ENCODE results near the gene CADM3.

CADM3 gene, protein sequence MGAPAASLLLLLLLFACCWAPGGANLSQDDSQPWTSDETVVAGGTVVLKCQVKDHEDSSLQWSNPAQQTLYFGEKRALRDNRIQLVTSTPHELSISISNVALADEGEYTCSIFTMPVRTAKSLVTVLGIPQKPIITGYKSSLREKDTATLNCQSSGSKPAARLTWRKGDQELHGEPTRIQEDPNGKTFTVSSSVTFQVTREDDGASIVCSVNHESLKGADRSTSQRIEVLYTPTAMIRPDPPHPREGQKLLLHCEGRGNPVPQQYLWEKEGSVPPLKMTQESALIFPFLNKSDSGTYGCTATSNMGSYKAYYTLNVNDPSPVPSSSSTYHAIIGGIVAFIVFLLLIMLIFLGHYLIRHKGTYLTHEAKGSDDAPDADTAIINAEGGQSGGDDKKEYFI

DNA sequence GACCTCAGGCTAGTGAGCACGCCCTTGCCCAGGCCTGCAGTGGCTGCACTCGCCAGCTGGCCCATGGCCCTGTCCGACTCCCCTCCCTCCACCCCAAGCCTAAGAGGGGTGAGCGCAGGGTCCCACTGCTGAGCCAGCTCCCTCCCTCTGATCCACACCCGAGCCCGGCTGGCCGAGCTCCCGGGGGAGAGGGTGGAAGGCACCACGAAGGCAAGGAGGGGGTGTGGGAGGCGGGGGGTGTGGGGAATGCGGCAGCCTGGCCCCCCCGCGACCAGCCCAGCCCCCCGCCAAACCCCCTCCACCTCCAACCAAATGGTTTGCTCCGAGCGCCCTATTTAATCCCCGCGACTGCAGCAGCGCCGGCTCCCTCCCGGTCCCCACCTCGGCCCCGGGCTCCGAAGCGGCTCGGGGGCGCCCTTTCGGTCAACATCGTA lies at the start of gene CADM3:
Gene CADM3, plus strand, starts transcription at position 362 of the 434 bp plus-strand sequence. CDS start 151 bp downstream, outside the sequence.
- no peak for DNase-seq

DNA sequence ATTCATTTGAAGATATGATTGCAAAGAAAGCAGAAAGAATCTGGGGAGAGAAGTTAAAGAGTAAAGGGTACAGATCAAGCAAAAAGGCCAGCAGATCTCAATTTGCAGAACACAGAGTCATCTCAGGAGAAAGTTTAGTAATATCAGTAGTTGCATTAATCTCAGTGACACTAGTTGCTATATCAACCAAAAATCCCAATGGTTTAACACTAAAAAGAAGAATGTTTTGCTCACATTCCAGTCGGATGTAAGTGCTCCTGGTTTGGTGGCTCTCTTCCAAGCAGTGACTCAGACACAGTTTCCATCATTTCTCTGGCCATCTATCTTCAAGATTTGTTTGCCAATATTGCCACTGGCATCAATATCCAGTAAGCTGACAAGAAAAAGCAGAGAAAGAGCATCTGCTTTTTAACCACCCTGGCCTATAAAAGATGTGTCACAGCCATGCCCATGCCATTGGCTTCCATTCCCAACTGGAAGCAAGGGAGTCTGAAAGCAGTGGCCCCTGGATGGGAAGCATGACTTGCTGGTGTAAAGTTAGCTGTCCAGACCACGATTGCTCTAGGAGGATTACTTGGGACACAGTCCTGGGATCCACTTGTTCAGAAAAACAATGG lies 49.3 kb upstream of the CADM3 start:
- DNase-seq = peak; percentile 56

DNA sequence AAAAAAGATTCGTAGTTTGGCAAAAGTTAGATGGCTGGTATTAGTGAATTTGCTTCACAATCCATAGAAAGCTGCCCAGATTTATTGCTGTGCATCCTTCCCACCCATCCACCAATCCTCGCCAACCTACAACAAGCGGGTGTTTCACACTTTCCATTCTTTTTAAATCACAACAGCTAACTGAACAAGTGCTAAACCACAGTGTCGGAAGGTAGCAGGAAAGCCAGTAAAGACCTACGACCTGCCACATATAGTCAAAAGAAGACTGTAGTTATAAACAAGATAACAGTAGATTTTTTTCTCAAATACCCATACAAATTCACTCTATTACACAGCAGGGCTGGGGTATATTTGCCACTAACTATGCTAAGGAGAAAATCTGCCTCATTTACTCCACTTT lies 47.8 kb upstream of the CADM3 start:
- no peak for DNase-seq

DNA sequence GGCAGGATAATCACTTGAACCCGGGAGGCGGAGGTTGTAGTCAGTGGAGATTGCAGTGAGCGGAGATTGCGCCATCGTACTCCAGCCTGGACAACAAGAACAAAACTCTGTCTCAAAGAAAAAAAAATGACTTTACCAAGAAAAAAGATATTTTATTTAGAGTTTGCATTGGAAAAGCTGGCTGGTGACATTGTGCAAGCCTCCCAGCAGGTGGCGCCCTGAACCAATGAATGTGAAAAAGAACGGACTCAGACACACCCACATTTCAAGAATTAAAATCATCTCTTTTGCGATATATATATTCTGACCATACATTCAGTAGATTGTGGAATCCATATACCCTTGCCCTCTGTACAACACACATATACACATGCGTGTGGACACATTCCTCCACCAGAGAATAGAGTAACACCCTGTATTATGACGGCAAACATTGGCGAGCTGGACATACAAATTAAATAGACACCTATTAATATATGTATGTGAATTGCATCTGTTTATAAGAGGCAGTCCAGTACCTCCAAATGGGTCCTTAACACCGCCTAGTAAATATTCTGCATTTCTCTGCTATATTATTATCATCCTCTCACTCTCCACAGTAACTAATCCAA lies 39.0 kb upstream of the CADM3 start:
- DNase-seq = peak; percentile 20

DNA sequence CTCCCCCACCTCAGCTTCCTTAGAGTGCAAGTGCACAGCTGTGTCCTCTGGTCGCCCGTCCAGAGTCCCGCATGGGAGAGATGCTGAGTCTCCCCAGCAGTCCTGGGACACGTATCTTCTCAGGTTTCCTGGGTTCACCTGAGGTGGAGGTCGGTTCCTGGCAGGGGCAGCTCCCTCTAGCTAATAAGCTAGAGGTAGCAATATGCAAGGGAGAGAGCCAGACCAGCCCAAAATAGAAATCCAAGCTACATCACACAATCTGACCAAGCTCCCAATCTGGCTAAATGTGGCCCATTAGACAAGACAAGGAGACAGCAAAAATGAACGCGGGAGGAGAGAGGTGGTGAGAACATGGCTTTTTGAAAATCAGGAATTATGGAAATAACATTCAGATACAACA lies 30.9 kb upstream of the CADM3 start:
- DNase-seq = no peak

DNA sequence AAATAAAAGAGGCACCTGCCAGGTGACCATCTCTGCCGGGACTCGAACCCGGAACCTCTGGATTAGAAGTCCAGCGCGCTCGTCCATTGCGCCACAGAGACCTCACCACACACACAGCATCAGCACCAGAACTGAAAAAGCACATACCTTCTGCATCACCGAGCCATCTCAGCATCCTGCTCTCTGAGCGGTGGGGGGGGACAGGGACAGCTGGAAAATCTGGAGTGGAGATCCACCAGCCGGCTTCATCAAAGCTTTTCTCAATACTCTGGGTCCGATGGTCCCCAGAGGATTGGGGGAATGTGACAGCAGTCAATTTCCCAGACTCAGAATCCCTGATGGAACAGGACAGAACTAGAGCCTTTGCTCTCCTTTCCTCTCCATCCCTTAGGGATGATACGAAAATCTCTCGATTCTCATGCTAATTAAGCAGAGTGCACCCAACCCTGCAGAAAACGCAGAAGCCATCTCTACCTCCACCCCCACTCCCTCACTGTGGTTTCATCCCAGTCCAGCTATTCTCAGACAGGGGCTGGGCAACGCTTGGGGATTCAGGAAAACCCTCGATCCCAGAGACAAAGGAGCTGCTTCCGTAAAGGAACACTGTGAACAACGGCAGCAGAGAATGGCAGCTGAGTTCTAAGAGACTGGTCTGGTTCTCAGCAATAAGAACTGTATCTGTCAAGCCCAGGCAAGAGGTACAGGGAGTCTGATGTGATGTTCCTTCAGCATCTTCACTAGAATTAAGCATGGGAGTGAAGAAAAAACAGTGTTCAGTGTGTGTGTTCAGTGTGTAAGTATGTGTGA lies 29.6 kb upstream of the CADM3 start:
- no peak for DNase-seq

DNA sequence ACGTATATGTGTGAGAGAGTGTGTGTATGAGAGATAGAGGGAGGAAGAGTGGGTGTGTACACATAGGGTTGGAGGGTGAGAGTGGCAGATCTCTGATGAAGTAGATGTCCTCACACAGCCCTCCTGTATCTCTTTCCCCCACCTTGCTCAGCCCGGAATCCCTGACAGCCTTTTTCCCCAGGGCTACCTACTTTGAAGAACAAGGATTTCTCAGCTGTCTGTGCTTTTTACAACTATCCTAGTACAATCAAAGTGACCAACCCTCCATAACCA lies 29.1 kb upstream of the CADM3 start:
- no peak for DNase-seq

DNA sequence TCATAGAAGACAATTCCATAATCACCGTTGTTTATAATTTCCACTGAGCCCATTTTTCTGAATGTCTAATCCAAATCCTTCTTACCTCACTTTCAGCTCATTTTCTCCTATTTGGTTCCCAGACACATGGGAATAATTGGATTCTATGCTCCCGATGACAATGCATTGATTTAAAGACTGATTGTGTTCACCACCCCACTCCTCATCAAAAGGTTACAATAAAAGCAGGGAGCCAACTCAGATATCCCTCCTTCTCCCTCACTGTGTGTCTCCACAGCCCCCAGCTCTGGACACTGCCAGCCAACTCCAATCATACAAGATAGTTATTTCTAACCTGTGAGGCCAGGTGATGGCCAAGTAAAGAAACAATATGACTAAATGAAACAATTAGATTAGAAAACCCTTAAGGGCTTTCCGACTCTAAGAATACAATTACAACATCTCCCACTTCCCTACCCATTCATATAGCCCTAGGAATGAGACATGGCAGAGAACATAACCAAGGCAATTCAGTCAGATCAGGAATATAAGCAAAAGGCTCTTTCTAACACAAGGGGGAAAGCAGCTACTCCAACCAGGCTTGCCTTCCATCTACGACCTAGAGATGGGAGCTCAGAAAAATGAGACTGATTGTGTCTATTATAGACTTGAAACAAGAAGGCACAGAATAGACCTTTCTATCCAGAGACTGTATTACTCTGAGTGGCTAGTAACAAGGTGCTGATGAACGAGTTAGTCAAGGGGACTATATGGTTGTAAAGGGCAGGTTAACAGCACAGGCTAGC lies 28.5 kb upstream of the CADM3 start:
- DNase-seq = no peak

DNA sequence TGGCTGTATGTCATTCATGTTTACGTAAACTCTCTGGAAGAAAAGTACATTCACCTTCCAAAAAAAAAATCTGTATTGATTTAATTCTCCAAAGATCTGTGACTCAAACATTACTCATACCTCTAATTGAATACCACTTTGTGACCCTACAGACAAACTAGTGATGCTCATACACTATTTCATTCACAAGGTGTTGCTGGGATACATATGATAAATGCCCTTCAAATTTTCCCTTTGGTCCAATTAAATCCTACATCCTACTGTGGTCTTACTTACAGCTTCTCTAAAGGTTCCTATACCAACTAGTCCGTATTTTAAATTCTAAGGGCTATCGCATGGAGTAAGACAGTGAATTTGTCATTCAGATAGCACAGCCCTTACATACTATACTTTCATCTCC lies 26.8 kb upstream of the CADM3 start:
- no peak for DNase-seq

DNA sequence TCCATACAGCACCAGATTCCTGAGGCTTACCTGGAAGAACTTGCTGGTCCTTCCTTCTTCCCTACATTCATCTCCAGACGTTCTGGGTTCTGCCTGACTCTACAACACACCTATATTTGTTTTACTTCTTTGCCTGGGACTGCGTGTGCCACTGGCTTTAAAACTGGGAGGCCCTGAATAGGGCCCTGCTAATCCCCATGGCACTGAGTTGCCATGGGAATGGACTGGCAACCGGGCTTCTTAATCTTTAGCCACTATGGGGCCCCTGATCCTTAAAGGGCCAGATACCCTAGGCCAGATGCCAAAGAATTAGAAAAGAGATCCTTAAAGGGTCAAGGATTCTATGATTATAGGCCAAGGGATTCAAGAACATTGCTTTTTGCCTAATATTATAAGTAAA lies 24.4 kb upstream of the CADM3 start:
- DNase-seq = no peak

DNA sequence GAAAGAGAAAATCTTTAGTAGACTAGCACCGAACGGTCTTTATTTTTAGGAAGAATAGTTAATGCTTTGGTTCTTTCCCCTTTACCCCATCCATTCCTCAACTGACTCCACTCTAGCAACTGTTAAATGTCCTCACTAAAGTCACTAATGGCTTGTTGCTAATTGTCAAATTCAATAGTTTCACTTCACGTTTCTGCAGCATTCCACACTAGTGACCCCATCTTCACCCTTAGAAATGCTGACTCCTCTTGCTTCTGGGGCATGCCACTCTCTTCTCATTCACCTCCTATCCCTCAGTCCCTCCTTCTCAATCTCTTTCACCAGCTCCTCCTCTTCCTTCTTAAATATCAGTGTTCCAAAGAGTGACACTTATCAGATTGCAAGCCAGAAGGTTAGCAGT lies 19.4 kb upstream of the CADM3 start:
- no peak for DNase-seq

DNA sequence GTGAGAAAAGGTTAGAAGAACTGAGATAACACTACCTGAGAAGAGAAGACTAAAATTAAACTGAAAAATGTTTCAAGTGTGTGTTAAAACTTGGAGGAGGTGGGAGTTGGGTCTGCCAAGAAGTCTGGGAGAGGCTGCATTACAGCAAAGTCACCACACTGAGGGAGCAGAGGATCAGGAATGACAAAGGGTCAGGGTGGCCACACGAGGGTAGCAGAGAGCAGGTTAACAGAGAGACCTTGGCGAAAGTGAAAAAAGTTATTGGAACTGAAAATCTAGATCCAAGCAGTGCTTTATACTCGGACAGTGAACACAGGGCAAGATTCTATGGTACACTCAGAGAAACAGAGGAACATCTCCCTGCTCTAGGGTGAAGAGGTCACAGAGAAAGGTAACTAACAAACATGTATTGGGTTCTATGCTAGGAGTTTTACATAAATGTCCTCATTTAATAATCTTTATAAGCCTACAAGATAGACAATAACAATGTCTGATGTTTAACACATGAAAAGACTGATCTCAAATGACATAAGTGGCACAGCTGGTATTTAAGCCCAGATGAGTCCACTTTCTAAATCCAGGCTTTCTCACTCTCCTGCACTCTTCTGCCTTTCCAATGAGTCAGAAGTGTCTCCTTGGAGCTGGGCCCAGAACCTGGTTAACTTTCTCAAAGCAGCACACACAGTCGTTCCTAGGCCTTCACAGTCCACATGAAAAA lies 10.3 kb upstream of the CADM3 start:
- peak; percentile 86 for DNase-seq

DNA sequence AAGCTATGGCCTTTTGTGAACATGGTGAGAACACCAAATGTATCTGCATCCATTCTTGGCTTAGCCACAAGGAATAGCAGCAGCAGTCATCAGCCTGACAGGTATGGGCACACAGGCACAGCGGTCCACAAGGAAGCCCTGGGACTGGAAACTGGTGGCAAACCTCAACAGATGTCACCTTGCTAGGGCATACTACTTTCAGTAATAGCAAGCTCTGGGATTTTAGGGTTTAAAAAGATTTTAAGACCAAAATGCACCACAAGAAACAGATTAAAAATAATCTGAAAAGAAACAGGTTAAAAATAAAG lies 9.7 kb upstream of the CADM3 start:
- no peak for DNase-seq

DNA sequence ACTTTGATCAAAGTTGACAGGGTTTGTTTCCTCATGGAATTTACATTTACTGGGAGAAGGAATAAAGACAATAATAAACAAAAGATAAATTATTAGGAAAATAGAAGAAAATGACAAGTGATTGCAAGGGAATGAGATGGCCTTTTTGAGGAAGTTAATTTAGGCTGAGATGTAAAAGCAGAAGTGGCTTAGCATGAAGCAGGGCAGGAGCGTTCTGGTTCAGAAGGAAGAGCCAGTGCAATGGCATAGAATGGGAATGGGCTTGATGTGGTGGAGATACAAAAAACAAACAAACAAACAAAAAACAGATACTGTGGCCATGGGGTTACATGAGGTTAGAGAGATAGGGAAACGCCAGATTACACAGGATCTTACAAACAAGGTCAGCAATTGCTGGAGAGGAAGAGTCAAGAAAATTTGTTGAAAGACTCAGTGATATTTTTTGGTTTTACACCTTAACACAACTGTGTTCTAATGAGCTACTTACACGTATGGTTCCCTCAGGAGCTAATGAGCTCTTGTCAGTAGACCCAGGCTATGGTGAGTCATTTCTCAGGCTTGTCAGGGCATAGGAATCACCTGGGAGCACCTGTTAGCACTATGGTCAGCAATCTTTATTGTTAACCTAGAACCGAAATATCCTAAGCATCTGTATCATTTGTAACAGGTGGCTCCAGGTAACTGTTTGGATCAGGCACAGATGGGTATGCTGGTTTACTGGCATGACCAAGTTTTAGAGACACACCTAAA lies 8.7 kb upstream of the CADM3 start:
- no peak for DNase-seq

DNA sequence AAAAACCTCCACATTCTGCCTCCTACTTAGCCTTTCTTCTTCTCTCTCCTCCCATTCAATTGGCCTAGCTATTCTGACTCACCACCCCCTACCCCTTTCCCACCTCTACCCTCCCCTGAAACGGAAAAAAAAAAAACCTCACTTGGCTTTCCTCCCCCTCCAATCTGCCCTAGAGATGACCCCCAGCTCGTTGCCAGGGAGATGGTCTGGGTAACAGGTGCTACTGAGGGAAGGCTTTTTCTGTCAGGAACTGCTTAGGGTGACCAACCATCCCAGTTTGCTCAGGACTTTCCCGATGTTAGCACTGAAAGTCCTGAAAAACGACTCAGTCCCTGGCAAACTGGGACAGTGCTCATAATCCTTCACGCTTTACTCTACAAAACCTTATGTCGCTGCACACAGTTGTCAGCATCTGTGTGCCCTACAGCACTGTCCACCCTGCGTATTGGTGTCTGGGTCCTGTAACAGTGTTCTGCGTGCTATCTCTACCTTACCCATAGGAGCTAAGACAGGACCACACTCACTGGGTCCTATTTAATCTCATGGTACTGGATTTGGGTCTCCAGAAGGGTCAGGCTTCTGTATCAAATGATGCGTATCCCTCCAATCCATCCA lies 7.7 kb upstream of the CADM3 start:
- DNase-seq = no peak

DNA sequence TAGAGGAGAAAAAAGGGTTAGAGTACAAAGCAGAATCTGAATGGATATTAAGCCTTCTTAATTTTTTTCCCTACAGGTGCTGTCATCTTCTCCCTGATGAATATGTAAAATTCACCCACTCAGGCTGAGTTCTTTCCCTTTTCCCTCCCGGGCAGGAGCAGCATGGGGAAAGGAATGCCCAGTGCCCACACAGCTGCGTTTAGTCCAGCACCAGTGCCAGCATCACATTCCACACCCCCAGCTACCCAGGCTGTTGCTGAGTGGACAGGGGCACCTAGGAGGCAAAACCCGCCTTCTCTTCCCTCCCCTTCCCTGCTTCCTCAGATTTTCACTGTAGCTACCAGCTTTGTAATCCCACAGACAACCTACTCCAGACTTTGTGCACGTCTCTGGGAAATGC lies 3.4 kb upstream of the CADM3 start:
- no peak for DNase-seq

DNA sequence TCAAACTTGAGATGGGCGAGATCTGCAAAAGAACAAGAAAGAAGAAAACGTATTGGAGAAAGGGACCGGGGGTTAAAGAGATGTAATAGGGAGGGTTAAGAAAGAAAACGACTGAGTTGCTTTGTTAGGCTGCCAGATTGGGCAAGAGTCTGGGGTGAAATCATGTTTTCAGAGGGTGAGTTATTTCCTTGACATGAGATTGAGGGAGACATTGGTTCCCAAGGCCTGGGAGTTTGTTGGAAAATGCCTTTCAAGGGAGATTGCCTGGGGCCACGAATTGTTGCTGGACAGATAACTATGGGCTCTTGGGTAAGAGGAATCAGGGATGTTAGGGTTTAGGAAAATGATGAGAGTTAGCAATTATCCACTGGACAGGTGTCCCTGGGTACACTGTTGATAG lies 776 bp upstream of the CADM3 start:
- DNase-seq = no peak

DNA sequence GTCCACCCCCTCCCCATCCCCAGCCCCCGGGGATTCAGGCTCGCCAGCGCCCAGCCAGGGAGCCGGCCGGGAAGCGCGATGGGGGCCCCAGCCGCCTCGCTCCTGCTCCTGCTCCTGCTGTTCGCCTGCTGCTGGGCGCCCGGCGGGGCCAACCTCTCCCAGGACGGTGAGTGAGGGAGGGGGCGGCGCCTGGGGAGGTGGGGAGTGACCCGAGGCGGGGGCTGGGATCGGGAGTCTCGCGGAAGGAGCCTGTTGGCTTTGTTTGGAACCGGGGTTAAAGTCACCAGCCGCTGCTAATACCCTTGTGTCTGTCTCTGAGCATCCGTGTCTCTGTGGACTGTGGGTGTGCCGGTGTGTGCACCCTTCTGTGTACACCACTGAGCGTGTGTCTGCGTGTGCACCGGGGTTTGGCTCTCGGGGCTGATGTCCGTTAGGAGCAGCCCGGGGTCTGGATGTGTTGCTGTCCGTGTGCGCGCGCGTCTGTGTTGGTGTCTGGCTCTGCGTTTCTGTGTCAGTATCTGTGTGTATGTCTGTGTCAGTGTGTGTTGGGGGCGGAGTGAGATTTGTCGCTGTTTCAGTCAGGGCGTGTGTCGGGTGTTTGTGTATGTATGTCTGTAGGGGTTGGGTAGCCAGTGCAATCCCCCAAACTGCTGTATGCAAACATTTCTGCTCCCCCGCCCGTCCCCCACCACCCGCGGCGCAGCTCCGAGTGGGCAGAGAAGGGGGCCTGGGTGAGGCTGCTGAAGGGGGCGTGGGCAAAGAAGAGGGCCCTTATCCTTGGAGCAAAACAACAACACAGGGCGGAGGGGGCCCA lies 480 bp downstream of the CADM3 start:
- DNase-seq = no peak

DNA sequence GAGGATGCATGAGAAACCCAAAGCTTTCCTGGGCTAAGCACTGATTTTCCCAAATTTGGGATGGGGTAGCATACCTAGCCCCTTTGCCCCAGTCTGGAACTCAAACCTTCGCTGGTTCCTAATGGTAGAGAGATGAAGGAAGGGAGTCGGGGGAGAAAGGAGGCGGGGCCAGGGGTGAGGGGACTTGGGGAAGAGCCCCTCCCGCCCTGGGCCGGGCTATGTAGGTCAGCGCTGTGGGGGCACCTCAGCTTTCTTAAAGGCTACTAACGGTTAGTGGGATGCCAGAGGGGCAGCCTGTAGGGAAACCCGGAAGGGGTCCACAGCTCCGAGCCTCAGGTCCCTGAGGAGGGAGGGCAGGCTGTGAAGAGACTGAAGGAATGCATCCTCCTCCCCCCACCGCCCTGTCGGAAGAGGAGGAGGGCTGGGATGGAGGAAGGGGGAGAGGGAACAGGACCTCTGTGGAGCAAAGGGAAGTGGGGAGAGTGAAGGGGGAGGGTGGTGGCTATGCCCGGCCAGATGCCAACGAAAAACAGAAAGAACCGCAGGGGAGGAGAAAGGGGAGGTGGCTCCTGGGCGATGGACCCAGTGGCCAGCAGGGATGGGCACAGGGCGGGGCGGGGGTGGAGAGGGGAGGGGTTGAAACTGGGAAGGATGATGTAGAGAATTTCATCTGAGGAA lies 1.3 kb downstream of the CADM3 start:
- peak; percentile 27 for DNase-seq

DNA sequence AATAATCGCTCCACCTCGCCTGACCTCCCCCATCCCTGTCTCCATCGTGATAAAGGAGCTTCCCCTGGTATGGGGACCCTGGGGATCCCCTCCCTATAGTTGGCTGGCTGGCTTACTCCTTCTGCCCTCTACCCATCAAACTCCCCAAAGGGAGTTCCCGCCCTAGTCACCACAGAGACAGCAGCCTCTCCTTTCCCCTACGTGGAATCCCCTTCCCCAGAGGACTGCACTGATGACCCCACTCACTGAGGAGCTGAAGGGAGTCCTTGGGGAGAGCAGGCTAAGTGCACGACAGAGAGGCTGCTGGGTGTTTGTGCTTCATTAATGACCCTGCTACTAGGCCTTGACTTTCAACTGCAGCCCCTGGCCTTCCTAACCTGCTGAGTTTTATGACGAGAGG lies 1.9 kb downstream of the CADM3 start:
- no peak for DNase-seq

All from NCI-H446 treated with DMSO at 0.1 percent for 48 hours (cell line).